ENCODE results near the gene FRYL. TPM values are rescaled to one million over a fixed set of nuclear protein-coding genes. Genes with fewer than 3 reads are reported as not detected.
"Not testable (repeated sequence)": the region's sequence is repeated elsewhere in the genome, so short reads cannot be mapped to it uniquely, and the experiment has no call there.

The FRYL gene
- 100 to 1,000 TPM in 1 of 3 donors, 10 to 100 TPM in 2; 70.9 to 112 (median 86.2) TPM for total RNA-seq

- TF ChIP-seq POLR2AphosphoS5 (IDR thresholded peaks at IDR 0.05) (peak; percentile 33 to 78 (median 38)), POLR2A (IDR thresholded peaks at IDR 0.05) (peak; percentile 63), CTCF (IDR thresholded peaks at IDR 0.05) (no peak)
- H3K4me3 ChIP-seq = peak within 1 kb of the TSS; percentile 84 to 98 (median 94)
- H3K27me3 ChIP-seq = no peaks in the 10 kb centered on the region
- H3K36me3 ChIP-seq = no peaks in the 10 kb centered on the region
- H3K27ac ChIP-seq = peak within 1 kb of the TSS; percentile 95 to 96
- intact Hi-C loops (cut with DNase I; ENCODE audit: low total_unique reads) = no loop called here
- DNase-seq (ENCODE audit: low spot score in 2 of 2) = peak; percentile 99
- H3K4me1 ChIP-seq = no peaks in the 10 kb centered on the region
- H3K9me3 ChIP-seq = no peaks in the 10 kb centered on the region
Measured at GRCh38 chr4:48779998-48780864, at the start of gene FRYL. Gene FRYL (minus strand): TSS chr4:48780279. CDS start chr4:48634410, 145,869 bp downstream.

- Histone ChIP-seq H3K9me3 (no peaks in the 10 kb centered on the region), H3K4me1 (peaks cover 0 to 9% of the 10 kb centered on the region in 2 donors), H3K27me3 (no peaks in the 10 kb centered on the region), H3K4me3 (no peak overlapping the region), H3K27ac (no peak overlapping the region), H3K36me3 (no peaks in the 10 kb centered on the region)
- no peak for TF ChIP-seq CTCF (IDR thresholded peaks at IDR 0.05)
- no peak for TF ChIP-seq POLR2AphosphoS5 (IDR thresholded peaks at IDR 0.05)
- no peak for TF ChIP-seq POLR2A (IDR thresholded peaks at IDR 0.05)
- no peak for DNase-seq (ENCODE audit: low spot score in 2 of 2)
- intact Hi-C loops (cut with DNase I; ENCODE audit: low total_unique reads) = no loop called here
Measured at GRCh38 chr4:48827622-48828021, 47.5 kb upstream of the FRYL start.

GRCh38 chr4:48821431-48821830 lies 41.4 kb upstream of the FRYL start:
- H3K4me1 ChIP-seq; H3K36me3 ChIP-seq; DNase-seq (ENCODE audit: low spot score in 2 of 2); H3K27me3 ChIP-seq; H3K27ac ChIP-seq; intact Hi-C loops (cut with DNase I; ENCODE audit: low total_unique reads); H3K4me3 ChIP-seq; H3K9me3 ChIP-seq: not testable (repeated sequence)

GRCh38 chr4:48816971-48817370 lies 36.9 kb upstream of the FRYL start:
- H3K36me3 ChIP-seq = no peaks in the 10 kb centered on the region
- no peak overlapping the region for H3K4me3 ChIP-seq
- intact Hi-C loops (cut with DNase I; ENCODE audit: low total_unique reads) = no loop called here
- TF ChIP-seq POLR2A (IDR thresholded peaks at IDR 0.05) (no peak), CTCF (IDR thresholded peaks at IDR 0.05) (no peak), POLR2AphosphoS5 (IDR thresholded peaks at IDR 0.05) (no peak)
- H3K27ac ChIP-seq = no peak overlapping the region
- no peaks in the 10 kb centered on the region for H3K4me1 ChIP-seq
- no peaks in the 10 kb centered on the region for H3K27me3 ChIP-seq
- no peaks in the 10 kb centered on the region for H3K9me3 ChIP-seq
- DNase-seq (ENCODE audit: low spot score in 2 of 2) = no peak

- intact Hi-C loops (cut with DNase I; ENCODE audit: low total_unique reads); H3K27ac ChIP-seq; DNase-seq (ENCODE audit: low spot score in 2 of 2); H3K4me1 ChIP-seq; H3K4me3 ChIP-seq; H3K9me3 ChIP-seq; H3K27me3 ChIP-seq; H3K36me3 ChIP-seq: not testable (repeated sequence)
Measured at GRCh38 chr4:48816297-48816696, 36.2 kb upstream of the FRYL start.

GRCh38 chr4:48815483-48815882 lies 35.4 kb upstream of the FRYL start:
- no peak overlapping the region for H3K4me3 ChIP-seq
- TF ChIP-seq CTCF (IDR thresholded peaks at IDR 0.05) (no peak), POLR2AphosphoS5 (IDR thresholded peaks at IDR 0.05) (no peak), POLR2A (IDR thresholded peaks at IDR 0.05) (no peak)
- H3K9me3 ChIP-seq = no peaks in the 10 kb centered on the region
- intact Hi-C loops (cut with DNase I; ENCODE audit: low total_unique reads) = no loop called here
- no peaks in the 10 kb centered on the region for H3K4me1 ChIP-seq
- no peak for DNase-seq (ENCODE audit: low spot score in 2 of 2)
- no peak overlapping the region for H3K27ac ChIP-seq
- no peaks in the 10 kb centered on the region for H3K27me3 ChIP-seq
- no peaks in the 10 kb centered on the region for H3K36me3 ChIP-seq

Measured in breast epithelium (tissue), 4 donors.